ENCODE results near the gene SELENOK. TPM values are rescaled to one million over a fixed set of nuclear protein-coding genes. Genes with fewer than 3 reads are reported as not detected.

SELENOK gene
- total and polyA plus RNA-seq, 2 of the 13 experiments (the other 11 are each of a cell fraction or from before 2014, with no cell fraction given), result 67.0 to 81.0 TPM

DNA sequence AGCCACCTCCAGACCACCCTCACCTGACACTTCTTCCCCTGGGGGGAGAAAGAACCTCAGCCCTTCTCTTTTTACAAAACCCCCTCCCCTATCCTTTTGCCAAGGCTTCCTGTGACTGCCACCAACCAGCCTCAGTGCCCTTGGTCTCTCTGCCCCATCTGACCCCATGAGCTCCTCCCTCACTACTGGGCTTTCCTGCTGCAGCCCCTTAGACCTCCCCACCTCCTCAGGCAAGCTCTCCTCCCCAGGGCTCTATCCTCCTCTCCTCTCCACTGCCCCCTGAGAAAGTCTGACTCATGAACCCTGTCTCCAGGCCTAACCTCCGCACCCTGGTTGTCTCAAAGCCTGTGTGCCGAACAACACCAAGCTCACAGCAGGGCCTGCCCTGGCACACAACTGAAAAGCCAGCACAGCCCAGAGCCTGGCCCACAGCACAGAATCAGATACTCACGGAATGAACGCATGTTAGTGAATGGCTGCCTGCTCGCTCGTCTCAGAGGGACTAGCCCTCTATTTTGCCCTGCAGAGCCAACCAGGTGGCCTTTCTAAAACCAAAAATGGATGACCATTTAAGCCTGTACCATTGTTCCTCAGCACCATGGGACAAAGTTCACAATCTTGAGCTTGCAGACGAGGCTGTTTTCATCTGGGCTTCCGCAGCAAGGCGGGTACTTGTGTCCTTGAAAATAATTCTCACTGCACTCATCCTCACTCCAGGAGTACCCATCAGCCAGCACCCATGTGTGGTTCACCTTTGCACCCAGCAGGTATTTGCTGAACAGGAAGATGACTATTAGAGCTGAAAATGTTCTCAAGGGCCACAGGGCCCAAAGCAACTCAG lies 47.2 kb downstream of the SELENOK start (continued):
- TF ChIP-seq HOXA9 (CRISPR knock-in tag; IDR thresholded peaks at IDR 0.05; ENCODE audit: borderline replicate concordance) (no peak), ZNF552 (CRISPR knock-in tag; IDR thresholded peaks at IDR 0.05; ENCODE audit: borderline replicate concordance) (0 out of 2 replicates have a peak, but pooled peaks have one; percentile 44), TSC22D2 (CRISPR knock-in tag; IDR thresholded peaks at IDR 0.05; ENCODE audit: borderline replicate concordance) (no peak), ZNF501 (CRISPR knock-in tag; IDR thresholded peaks at IDR 0.05) (no peak), MYC (CRISPR knock-in tag; IDR thresholded peaks at IDR 0.05; ENCODE audit: borderline replicate concordance) (peak; percentile 26; the same call in 1 of the 2 replicates), ZNF737 (CRISPR knock-in tag; IDR thresholded peaks at IDR 0.05; ENCODE audit: borderline replicate concordance) (peak; percentile 26; the same call in 1 of the 2 replicates), ZNF558 (CRISPR knock-in tag; IDR thresholded peaks at IDR 0.05; ENCODE audit: borderline replicate concordance) (0 out of 2 replicates have a peak, but pooled peaks have one; percentile 50), ZNF329 (CRISPR knock-in tag; IDR thresholded peaks at IDR 0.05; ENCODE audit: low read depth) (no peak)
- TF ChIP-seq, protein P1, sequence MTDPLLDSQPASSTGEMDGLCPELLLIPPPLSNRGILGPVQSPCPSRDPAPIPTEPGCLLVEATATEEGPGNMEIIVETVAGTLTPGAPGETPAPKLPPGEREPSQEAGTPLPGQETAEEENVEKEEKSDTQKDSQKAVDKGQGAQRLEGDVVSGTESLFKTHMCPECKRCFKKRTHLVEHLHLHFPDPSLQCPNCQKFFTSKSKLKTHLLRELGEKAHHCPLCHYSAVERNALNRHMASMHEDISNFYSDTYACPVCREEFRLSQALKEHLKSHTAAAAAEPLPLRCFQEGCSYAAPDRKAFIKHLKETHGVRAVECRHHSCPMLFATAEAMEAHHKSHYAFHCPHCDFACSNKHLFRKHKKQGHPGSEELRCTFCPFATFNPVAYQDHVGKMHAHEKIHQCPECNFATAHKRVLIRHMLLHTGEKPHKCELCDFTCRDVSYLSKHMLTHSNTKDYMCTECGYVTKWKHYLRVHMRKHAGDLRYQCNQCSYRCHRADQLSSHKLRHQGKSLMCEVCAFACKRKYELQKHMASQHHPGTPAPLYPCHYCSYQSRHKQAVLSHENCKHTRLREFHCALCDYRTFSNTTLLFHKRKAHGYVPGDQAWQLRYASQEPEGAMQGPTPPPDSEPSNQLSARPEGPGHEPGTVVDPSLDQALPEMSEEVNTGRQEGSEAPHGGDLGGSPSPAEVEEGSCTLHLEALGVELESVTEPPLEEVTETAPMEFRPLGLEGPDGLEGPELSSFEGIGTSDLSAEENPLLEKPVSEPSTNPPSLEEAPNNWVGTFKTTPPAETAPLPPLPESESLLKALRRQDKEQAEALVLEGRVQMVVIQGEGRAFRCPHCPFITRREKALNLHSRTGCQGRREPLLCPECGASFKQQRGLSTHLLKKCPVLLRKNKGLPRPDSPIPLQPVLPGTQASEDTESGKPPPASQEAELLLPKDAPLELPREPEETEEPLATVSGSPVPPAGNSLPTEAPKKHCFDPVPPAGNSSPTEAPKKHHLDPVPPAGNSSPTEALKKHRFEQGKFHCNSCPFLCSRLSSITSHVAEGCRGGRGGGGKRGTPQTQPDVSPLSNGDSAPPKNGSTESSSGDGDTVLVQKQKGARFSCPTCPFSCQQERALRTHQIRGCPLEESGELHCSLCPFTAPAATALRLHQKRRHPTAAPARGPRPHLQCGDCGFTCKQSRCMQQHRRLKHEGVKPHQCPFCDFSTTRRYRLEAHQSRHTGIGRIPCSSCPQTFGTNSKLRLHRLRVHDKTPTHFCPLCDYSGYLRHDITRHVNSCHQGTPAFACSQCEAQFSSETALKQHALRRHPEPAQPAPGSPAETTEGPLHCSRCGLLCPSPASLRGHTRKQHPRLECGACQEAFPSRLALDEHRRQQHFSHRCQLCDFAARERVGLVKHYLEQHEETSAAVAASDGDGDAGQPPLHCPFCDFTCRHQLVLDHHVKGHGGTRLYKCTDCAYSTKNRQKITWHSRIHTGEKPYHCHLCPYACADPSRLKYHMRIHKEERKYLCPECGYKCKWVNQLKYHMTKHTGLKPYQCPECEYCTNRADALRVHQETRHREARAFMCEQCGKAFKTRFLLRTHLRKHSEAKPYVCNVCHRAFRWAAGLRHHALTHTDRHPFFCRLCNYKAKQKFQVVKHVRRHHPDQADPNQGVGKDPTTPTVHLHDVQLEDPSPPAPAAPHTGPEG (CRISPR knock-in tag; IDR thresholded peaks at IDR 0.05), result 0 out of 2 replicates have a peak, but pooled peaks have one; percentile 37
- TF ChIP-seq, protein P2, sequence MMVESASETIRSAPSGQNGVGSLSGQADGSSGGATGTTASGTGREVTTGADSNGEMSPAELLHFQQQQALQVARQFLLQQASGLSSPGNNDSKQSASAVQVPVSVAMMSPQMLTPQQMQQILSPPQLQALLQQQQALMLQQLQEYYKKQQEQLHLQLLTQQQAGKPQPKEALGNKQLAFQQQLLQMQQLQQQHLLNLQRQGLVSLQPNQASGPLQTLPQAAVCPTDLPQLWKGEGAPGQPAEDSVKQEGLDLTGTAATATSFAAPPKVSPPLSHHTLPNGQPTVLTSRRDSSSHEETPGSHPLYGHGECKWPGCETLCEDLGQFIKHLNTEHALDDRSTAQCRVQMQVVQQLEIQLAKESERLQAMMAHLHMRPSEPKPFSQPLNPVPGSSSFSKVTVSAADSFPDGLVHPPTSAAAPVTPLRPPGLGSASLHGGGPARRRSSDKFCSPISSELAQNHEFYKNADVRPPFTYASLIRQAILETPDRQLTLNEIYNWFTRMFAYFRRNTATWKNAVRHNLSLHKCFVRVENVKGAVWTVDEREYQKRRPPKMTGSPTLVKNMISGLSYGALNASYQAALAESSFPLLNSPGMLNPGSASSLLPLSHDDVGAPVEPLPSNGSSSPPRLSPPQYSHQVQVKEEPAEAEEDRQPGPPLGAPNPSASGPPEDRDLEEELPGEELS (CRISPR knock-in tag; IDR thresholded peaks at IDR 0.05), result peak; percentile 71; the same call in 1 of the 2 replicates
- TF ChIP-seq, protein P3, sequence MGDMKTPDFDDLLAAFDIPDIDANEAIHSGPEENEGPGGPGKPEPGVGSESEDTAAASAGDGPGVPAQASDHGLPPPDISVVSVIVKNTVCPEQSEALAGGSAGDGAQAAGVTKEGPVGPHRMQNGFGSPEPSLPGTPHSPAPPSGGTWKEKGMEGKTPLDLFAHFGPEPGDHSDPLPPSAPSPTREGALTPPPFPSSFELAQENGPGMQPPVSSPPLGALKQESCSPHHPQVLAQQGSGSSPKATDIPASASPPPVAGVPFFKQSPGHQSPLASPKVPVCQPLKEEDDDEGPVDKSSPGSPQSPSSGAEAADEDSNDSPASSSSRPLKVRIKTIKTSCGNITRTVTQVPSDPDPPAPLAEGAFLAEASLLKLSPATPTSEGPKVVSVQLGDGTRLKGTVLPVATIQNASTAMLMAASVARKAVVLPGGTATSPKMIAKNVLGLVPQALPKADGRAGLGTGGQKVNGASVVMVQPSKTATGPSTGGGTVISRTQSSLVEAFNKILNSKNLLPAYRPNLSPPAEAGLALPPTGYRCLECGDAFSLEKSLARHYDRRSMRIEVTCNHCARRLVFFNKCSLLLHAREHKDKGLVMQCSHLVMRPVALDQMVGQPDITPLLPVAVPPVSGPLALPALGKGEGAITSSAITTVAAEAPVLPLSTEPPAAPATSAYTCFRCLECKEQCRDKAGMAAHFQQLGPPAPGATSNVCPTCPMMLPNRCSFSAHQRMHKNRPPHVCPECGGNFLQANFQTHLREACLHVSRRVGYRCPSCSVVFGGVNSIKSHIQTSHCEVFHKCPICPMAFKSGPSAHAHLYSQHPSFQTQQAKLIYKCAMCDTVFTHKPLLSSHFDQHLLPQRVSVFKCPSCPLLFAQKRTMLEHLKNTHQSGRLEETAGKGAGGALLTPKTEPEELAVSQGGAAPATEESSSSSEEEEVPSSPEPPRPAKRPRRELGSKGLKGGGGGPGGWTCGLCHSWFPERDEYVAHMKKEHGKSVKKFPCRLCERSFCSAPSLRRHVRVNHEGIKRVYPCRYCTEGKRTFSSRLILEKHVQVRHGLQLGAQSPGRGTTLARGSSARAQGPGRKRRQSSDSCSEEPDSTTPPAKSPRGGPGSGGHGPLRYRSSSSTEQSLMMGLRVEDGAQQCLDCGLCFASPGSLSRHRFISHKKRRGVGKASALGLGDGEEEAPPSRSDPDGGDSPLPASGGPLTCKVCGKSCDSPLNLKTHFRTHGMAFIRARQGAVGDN (CRISPR knock-in tag; IDR thresholded peaks at IDR 0.05), result peak; percentile 88
- TF ChIP-seq, protein P4, sequence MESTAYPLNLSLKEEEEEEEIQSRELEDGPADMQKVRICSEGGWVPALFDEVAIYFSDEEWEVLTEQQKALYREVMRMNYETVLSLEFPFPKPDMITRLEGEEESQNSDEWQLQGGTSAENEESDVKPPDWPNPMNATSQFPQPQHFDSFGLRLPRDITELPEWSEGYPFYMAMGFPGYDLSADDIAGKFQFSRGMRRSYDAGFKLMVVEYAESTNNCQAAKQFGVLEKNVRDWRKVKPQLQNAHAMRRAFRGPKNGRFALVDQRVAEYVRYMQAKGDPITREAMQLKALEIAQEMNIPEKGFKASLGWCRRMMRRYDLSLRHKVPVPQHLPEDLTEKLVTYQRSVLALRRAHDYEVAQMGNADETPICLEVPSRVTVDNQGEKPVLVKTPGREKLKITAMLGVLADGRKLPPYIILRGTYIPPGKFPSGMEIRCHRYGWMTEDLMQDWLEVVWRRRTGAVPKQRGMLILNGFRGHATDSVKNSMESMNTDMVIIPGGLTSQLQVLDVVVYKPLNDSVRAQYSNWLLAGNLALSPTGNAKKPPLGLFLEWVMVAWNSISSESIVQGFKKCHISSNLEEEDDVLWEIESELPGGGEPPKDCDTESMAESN (CRISPR knock-in tag; conservative IDR thresholded peaks at IDR 0.05), result 0 out of 2 replicates have a peak, but pooled peaks have one; percentile 54
